ENCODE measurements around the gene INSR.
"Not testable (repeated sequence)": the region's sequence is repeated elsewhere in the genome, so short reads cannot be mapped to it uniquely, and the experiment has no call there.

INSR gene

GRCh38 chr19:7195046-7195445 lies 99.2 kb downstream of the INSR start:
- DNase-seq (ENCODE audit: low read depth in 2 of 2) = no peak

DNA sequence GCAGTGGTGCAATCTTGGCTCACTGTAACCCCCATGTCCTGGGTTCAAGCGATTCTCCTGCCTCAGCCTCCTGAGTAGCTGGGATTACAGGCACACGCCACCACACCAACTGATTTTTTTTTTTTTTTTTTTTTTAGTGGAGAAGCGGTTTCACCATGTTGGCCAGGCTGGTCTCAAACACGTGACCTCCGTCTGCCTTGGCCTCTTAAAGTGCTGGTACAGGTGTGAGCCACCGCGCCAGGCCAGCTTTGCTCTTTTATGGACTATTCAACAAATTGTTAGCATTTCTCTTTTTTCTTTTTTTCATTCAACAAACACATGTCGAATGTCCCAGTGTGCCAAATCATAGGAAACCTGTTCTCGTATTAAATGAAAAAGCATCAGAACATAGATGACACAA lies 99.6 kb downstream of the INSR start:
- DNase-seq (ENCODE audit: low read depth in 2 of 2) = no peak

GRCh38 chr19:7191946-7192691 lies 102.1 kb downstream of the INSR start:
- DNase-seq (ENCODE audit: low read depth in 2 of 2) = no peak

DNA sequence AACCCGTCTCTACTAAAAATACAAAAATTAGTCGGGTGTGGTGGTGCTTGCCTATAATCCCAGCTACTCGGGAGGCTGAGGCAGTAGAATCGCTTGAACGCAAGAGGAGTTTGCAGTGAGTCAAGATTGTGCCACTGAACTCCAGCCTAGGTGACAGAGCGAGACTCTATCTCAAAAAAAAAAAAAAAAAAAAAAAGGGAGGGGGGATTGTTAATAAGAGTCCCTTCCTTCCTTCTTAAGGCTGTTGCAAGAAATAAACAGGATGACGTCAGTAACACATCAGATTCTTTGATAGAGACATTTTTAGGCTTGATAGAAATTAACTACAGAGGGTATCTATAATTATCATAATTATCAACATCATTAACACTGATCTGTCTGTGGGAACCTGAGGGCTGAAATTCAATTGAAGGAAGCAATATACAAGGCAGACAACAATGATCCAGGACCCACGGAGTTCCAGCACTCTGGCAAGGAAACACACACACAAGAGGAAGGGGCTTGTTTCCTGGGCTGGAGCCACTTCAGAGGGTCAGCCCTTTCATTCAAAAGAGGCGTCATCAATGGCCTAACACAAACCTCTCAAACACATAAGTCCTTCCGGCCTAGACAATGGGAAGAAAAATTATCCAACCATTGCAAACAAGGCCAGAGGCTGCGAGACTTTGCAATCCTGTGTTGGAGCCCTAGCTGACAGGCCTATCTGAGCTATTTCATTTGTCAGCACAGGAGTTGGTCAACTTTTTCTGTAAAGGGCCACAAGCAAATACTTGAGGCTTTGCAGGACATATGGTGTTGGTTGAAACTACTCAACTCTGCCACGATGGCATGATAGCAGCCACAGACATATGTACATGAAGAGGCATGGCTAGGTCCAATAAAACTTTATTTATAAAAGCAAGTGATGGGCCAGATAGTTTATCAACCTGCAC lies 105.2 kb downstream of the INSR start:
- DNase-seq (ENCODE audit: low read depth in 2 of 2) = no peak

DNA sequence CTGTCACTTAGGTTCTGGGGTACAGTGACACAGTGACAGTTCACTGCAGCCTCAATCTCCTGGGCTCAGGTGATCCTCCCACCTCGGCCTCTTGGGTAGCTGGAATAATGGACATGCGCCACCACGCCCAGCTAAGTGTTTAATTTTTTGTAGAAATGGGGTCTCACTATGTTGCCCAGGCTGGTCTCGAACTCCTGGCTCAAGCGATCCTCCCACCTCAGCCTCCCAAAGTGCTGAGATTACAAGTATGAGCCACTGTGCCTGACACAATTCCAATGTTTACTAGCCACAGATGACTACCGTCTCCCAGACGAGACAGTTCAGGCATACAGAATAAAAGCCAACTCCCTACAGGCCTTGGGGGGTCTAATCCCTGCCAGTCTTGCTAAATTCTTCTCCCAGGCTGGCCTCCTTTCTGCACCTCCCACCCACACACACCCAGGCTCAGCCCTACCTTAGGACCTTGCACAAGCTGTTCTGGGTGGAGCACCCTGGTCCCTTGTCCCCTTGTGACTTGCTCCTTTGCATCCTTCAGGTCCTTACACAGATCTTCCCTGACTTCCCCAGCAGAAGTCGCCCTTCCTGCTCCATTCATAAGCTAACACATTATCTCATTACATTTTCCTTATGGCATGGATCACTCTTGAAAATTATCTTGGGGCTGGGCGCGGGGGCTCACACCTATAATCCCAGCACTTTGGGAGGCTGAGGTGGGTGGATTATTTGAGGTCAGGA lies 106.4 kb downstream of the INSR start:
- no peak for DNase-seq (ENCODE audit: low read depth in 2 of 2)

- no peak for DNase-seq (ENCODE audit: low read depth in 2 of 2)
Measured at GRCh38 chr19:7182489-7182888, 111.7 kb downstream of the INSR start.

- DNase-seq (ENCODE audit: low read depth in 2 of 2) = no peak
Measured at GRCh38 chr19:7179917-7180306, 114.3 kb downstream of the INSR start.

- no peak for DNase-seq (ENCODE audit: low read depth in 2 of 2)
Measured at GRCh38 chr19:7177926-7178325, 116.3 kb downstream of the INSR start.

GRCh38 chr19:7176792-7177191 lies 117.4 kb downstream of the INSR start:
- DNase-seq (ENCODE audit: low read depth in 2 of 2) = no peak

- DNase-seq (ENCODE audit: low read depth in 2 of 2) = no peak
Measured at GRCh38 chr19:7172794-7173193, 121.4 kb downstream of the INSR start.

GRCh38 chr19:7170983-7171382 lies 123.2 kb downstream of the INSR start:
- no peak for DNase-seq (ENCODE audit: low read depth in 2 of 2)

DNA sequence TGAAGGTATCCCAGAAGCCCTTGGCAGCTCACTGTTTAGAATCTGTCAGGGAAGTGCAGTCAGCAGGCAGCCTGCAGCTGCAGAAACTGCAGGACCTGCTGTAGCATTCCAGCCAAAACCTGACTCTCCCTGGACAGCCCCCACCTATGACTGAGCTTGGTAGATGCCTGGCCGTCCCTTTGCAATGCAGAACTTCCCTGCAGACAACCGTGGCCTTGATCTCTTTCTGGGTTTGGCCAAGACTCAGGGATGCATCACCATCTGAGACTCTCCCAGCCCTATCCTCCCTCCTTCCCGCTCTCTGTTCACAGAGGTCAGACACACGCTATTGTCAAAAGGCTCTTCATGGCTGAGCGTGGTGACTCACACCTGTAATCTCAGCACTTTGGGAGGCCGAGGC lies 125.3 kb downstream of the INSR start:
- no peak for DNase-seq (ENCODE audit: low read depth in 2 of 2)

DNA sequence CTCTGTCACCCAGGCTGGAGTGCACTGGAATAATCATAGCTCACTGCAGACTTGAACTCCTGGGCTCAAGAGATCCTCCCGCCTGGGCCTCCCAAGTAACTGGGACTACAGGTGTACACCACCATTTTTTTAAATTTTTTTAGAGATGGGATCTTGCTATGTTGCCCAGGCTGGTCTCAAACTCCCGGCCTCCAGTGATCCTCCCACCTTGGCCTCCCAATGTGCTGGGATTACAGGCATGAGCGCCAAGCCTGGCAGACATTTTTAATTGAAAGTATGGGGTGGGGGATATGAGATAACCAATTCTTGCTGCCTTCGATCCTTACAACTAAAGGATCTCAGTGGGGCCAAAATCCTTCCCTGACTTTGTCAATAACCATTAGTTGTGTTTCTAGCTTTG lies 132.9 kb downstream of the INSR start:
- no peak for DNase-seq (ENCODE audit: low read depth in 2 of 2)

GRCh38 chr19:7159105-7159933 lies 134.9 kb downstream of the INSR start:
- no peak for DNase-seq (ENCODE audit: low read depth in 2 of 2)

DNA sequence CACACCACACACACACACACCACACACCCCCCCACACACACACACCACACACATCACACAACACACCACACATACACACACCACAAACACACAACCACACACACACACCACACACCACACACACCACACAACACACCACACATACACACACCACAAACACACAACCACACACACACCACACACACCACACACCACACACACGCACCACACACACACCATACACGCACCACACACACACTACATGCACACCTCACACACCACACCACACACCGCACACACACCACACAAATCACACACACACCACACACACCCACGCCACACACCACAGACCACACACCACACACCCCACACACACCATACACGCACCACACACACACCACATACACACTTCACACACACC lies 141.2 kb downstream of the INSR start:
- no peak for DNase-seq (ENCODE audit: low read depth in 2 of 2)

DNA sequence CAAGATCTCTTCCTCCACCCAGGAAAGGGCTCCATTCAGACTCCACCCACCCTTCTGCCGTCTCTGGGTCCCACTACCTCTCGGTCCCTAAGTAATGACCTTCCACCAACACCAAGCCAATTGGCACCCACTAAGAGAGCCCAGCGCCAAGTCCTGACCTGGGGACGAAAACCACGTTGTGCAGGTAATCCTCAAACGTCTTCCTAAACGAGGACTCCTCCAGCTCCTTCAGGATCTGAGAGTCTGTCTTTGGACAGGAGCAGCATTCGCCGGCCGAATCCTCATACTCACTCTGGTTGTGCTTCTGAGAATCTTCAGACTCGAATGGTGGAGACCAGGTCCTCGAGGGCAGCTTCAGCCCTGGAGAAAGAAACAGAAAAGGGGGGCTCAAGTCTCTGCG lies 141.6 kb downstream of the INSR start:
- no peak for DNase-seq (ENCODE audit: low read depth in 2 of 2)

- DNase-seq (ENCODE audit: low read depth in 2 of 2) = no peak
Measured at GRCh38 chr19:7149956-7150705, 144.1 kb downstream of the INSR start.

- DNase-seq (ENCODE audit: low read depth in 2 of 2) = not testable (repeated sequence)
Measured at GRCh38 chr19:7147119-7147675, 147.0 kb downstream of the INSR start.

DNA sequence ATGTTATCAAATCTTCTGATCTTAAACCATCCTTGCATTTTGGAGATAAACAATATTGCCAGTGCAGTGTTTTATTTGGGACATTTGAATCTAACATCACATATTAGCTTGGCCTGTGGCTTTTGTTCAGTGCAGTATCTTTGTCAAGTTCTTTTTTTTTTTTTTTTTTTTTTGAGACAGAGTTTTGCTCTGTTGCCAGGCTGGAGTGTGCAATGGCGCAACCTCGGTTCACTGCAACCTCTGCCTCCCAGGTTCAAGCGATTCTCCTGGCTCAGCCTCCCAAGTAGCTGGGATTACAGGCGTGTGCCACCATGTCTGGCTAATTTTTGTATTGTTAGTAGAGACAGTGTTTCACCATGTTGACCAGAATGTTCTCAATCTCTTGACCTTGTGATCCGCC lies 148.1 kb downstream of the INSR start:
- DNase-seq (ENCODE audit: low read depth in 2 of 2) = not testable (repeated sequence)

- DNase-seq (ENCODE audit: low read depth in 2 of 2) = no peak
Measured at GRCh38 chr19:7145494-7145893, 148.7 kb downstream of the INSR start.
